Fibroblast of lung (primary cell): Measurements from ENCODE around the gene TARBP2.

ENCODE experiments used
- CTCF ChIP-seq, 2 donors: IDR thresholded peaks in 1 of 2; conservative IDR thresholded peaks in 1 of 2; 1 replicate in 1 of 2; 2 replicates in 1 of 2; pipeline ENCODE4 v1.5.1; 2011 to 2012; ENCODE audit warnings: low read length in 2 of 2, control low read depth in 1 of 2, inconsistent platforms in 1 of 2, low read depth in 1 of 2, mild to moderate bottlenecking in 1 of 2
- EZH2 ChIP-seq: IDR thresholded peaks from 2 replicates; pipeline ENCODE4 v1.5.1; 2012; ENCODE audit warnings: low read length, control low read depth, mild to moderate bottlenecking; ENCODE audit errors: missing control alignments

- no peak for TF ChIP-seq CTCF (conservative IDR thresholded peaks at IDR 0.05 in 1 of 2, IDR thresholded peaks at IDR 0.05 in 1 of 2; ENCODE audit: low read depth in 1 of 2, low read length in 2 of 2)
- no peak for TF ChIP-seq EZH2
Measured at GRCh38 chr12:53507603-53507885, 6.5 kb downstream of the TARBP2 start.
